GM12872 (cell line): ENCODE data around the gene EN2.

Experiments
- CTCF ChIP-seq: IDR thresholded peaks from 3 replicates; pipeline ENCODE4 v1.5.1; 2011; ENCODE audit warnings: low read depth, mild to moderate bottlenecking, low read length, moderate library complexity; ENCODE audit not compliant: insufficient read depth

The EN2 gene

DNA sequence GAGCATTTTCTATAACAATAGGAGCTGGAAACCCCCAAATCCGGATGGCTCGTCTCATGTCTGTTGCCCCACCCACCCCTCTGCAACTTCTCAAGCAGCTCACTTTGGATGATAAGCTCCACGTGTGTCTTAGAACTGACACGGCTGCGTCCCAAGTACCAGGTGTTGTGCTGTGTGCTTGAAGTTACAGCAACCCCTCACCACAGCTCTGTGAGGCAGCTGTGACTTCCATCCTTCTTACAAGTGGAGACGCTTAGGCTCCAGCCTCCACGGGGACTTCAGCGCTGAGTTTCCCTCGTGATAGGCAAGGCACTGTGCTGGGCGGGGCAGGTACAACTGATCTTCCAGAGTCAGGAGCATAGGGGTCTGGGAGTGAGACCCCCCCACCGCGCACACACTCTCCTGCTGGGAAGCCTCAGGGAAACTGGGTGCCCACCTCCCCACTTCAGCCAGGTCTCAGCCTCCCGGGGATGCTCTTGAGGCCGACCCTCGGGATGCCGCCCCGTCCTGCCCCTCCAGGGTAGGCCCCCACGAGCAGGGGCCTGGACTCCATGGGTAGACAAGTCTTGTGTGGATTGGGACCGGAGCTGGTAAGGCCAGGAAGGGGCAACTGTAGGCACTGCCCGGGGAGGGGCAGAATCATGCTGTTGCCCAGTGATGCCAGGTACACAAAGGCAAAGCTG lies 31.4 kb downstream of the EN2 start:
- no peak for TF ChIP-seq CTCF

DNA sequence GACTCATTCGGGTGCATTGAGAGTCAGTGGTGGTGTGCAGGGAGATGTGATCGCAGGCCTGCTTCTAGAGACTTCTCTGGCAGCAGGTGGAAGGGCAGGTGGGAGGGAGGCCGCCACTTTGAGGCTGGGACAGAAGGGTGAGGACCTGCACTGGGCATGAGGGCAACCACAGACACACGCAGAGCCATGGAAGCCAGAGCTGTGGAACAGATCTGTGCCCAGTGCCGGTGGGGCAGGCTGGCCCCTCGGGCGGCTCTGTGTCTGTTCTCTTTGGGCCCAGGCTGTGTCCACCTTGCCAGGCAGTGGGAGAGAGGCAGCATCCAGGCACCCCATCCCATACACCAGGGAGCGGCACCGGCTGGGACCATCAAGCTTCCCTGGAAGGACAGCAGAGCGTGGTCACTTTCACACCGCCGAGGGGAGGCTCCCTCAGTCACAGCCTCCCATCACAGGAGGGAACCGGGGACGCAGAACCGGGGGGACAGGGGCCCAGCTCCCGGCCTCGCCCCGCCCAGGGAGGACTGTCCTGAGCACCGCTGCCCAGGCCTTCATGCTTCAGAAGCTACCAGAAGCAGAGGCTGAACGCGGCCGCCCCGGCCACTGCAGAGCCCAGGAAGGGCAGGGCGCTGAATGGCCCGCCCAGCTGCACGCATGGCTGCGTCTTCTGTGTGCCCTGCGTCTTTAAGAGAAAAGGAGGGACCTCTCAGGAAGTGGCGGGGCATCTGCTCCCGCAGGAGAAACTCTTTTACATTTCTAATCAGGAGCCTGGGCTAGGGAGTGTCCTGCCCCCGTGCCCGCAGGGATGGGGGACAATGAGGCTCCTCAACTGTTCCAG lies 32.1 kb downstream of the EN2 start:
- no peak for TF ChIP-seq CTCF

- TF ChIP-seq CTCF, result no peak
Measured at GRCh38 chr7:155490697-155491628, 33.0 kb downstream of the EN2 start.

- TF ChIP-seq CTCF, result no peak
Measured at GRCh38 chr7:155491812-155492211, 33.9 kb downstream of the EN2 start.

DNA sequence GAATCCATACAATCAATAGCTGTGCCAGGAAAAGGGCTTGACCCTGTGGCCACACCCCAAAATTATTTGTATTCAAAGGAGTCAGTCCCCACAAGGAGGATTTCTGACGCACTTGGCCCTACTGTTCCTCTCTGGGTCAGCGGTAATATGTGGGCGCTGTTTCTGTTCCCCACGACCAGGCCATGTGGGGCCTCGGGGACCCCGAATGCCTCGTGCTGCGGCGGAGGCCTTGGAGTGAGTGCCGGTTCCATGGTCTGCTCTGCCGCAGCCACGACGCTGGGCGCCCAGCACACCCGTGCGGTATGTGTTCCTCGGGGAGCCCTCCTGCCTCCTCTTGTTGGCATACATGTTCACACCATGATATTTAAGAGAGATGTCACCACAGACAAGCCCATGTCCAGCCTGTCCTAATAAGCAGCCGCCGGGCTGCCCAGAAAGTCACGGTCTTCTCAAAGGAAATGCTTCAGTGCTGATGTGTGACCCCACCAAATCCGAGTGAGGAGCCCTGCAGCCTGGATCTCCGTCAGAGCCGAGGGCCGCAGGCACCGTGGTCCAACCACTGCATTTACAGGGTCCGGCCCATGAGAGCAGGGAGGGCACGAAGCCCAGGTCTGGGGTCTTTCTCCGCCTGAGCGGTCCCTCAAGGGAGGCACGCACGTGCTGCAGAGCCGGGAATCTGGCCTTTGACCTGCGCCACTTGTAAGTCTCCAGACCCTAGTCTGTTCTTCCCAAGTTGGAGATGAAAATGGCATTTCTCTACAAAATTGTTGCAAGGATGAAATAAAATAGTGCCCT lies 36.0 kb downstream of the EN2 start:
- TF ChIP-seq CTCF, result no peak

DNA sequence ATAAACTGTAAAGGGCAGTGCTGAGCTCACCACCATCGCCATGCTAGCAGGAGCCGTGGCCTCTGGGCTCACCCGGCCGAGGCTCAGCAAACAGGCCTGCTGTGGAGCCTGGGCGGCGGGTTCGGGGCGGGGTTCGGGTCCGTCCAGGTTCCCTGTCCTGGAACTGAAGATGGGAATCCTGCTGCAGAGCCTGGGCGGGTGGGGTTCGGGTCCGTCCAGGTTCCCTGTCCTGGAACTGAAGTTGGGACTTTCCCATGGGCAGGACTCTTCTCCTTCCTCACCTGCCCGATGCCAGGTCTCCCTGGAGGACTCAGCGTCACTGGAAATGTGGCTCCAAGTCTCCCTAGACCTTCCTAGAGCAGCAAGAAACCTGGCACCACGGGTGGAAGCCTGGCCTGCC lies 36.6 kb downstream of the EN2 start:
- no peak for TF ChIP-seq CTCF
